DOHH2 (cell line): ENCODE measurements around the gene ORC2.

Experiments
- EZH2phosphoT487 ChIP-seq: fragments of 200-600 bp; sonication (generic); IDR thresholded peaks from 2 replicates; pipeline ENCODE4 v1.6.1; 2017; ENCODE audit warnings: borderline replicate concordance, mild to moderate bottlenecking, antibody characterized with exemption, low read length, moderate library complexity, mixed read lengths
- TF ChIP-seq, protein P1 (sequence below): fragments of 200-600 bp; sonication (generic); IDR thresholded peaks from one replicate; pipeline ENCODE4 v1.5.1; 2014; ENCODE audit warnings: antibody characterized with exemption, mild to moderate bottlenecking, low read depth, low read length; ENCODE audit not compliant: poor library complexity, severe bottlenecking

DNA sequence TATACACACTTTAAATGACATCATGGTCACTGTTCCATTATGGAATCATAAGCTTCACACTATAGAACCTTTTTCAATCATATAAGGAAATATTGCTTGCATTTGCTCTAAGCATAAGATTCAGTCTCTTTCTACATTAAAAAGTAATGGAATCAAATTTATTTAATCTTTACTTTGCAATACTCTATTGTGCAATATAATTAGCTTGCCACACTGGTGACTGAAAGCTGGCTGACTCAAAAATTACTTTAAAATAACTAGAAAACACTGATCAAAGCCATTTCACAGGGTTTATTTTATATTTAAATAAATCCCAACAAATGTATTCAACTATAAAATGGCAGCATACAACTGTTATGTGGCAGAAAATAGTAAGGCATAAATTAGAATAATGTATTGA is 13.2 kb upstream of the ORC2 start:
- TF ChIP-seq, protein P1, sequence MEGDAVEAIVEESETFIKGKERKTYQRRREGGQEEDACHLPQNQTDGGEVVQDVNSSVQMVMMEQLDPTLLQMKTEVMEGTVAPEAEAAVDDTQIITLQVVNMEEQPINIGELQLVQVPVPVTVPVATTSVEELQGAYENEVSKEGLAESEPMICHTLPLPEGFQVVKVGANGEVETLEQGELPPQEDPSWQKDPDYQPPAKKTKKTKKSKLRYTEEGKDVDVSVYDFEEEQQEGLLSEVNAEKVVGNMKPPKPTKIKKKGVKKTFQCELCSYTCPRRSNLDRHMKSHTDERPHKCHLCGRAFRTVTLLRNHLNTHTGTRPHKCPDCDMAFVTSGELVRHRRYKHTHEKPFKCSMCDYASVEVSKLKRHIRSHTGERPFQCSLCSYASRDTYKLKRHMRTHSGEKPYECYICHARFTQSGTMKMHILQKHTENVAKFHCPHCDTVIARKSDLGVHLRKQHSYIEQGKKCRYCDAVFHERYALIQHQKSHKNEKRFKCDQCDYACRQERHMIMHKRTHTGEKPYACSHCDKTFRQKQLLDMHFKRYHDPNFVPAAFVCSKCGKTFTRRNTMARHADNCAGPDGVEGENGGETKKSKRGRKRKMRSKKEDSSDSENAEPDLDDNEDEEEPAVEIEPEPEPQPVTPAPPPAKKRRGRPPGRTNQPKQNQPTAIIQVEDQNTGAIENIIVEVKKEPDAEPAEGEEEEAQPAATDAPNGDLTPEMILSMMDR, result no peak
- no peak for TF ChIP-seq EZH2phosphoT487
